HuH-7.5 (cell line): Measurements from ENCODE around the gene SNTG2.
A peak's percentile ranks its signal among the peaks of the same experiment; 100 is the strongest.
"Not testable (repeated sequence)": the region's sequence is repeated elsewhere in the genome, so short reads cannot be mapped to it uniquely, and the experiment has no call there.

ENCODE experiments used
- DNase-seq: peaks from one replicate; pipeline ENCODE4 v3.0.0; 2011; ENCODE audit warnings: low spot score

SNTG2 gene

GRCh38 chr2:1099418-1099817 lies 148.8 kb downstream of the SNTG2 start:
- no peak for DNase-seq

GRCh38 chr2:1101011-1101782 lies 150.5 kb downstream of the SNTG2 start:
- no peak for DNase-seq

- DNase-seq = no peak
Observed at GRCh38 chr2:1101982-1102590, 151.4 kb downstream of the SNTG2 start.

GRCh38 chr2:1104364-1104763 lies 153.7 kb downstream of the SNTG2 start:
- DNase-seq = no peak

- not testable (repeated sequence) for DNase-seq
Observed at GRCh38 chr2:1106344-1106743, 155.7 kb downstream of the SNTG2 start.

- DNase-seq = no peak
Observed at GRCh38 chr2:1115843-1116539, 165.3 kb downstream of the SNTG2 start.

GRCh38 chr2:1117569-1117968 lies 166.9 kb downstream of the SNTG2 start:
- DNase-seq = no peak

- DNase-seq = no peak
Observed at GRCh38 chr2:1125217-1125616, 174.6 kb downstream of the SNTG2 start.

- no peak for DNase-seq
Observed at GRCh38 chr2:1125633-1126370, 175.2 kb downstream of the SNTG2 start.

- no peak for DNase-seq
Observed at GRCh38 chr2:1129982-1130381, 179.3 kb downstream of the SNTG2 start.

- DNase-seq = no peak
Observed at GRCh38 chr2:1130922-1131321, 180.3 kb downstream of the SNTG2 start.

GRCh38 chr2:1132328-1132969 lies 181.8 kb downstream of the SNTG2 start:
- no peak for DNase-seq

- DNase-seq = not testable (repeated sequence)
Observed at GRCh38 chr2:1133896-1134295, 183.2 kb downstream of the SNTG2 start.

- no peak for DNase-seq
Observed at GRCh38 chr2:1134629-1135028, 184.0 kb downstream of the SNTG2 start.

- DNase-seq = no peak
Observed at GRCh38 chr2:1136067-1136466, 185.4 kb downstream of the SNTG2 start.

GRCh38 chr2:1136846-1137245 lies 186.2 kb downstream of the SNTG2 start:
- DNase-seq = no peak

GRCh38 chr2:1137264-1137663 lies 186.6 kb downstream of the SNTG2 start:
- no peak for DNase-seq

- no peak for DNase-seq
Observed at GRCh38 chr2:1137913-1138391, 187.3 kb downstream of the SNTG2 start.

- DNase-seq = peak; percentile 36
Observed at GRCh38 chr2:1140389-1141003, 189.8 kb downstream of the SNTG2 start.

GRCh38 chr2:1141079-1141478 lies 190.4 kb downstream of the SNTG2 start:
- no peak for DNase-seq

GRCh38 chr2:1143129-1143528 lies 192.5 kb downstream of the SNTG2 start:
- no peak for DNase-seq
